HG03442 (cell line): ENCODE data around the gene AURKA.
"Not testable (repeated sequence)": the region's sequence is repeated elsewhere in the genome, so short reads cannot be mapped to it uniquely, and the experiment has no call there.

Experiments used
- ATAC-seq: cut with Tn5 transposase; IDR thresholded peaks from one replicate; pipeline ENCODE4 v1.9.1; 2021; ENCODE audit warnings: mild to moderate bottlenecking, moderate library complexity; ENCODE audit not compliant: unreplicated experiment

The AURKA gene

DNA sequence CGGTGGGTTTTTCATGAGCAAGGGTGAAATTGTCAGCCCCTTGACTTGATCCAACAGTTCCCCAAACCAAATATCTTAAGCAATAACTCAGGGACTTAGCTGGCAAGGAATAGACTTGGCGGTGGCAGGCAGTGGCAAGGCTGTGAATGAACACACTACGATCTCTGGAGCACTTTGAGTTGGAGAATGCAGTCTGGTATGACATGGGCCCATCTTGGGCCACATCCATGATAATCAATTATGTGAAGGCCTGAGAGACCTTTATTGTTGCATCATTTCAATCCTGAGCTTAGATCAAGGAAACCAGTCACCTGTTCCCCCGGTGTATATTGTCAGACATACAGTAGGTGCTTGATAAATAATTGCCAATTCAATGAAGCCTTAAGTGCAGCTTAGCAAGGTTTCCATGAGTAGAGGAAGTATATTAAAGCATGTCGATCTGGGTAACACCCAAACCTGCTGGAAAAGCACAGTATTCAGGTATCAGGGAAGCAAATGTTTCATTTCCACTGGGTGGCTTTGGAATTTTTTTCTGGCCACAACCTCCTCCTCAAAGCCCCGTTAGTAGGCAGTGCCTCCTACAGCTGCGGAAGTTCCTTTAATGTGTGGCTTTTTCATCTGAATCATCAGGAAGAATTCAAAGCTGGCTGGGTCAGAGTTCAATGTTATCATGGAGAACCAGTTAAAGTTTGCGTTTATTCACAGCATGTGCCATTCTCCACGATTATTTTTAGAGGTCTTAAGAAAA, 30.2 kb upstream of the AURKA start:
- ATAC-seq, result no peak

- no peak for ATAC-seq
Measured at GRCh38 chr20:56420940-56421688, 29.1 kb upstream of the AURKA start.

- no peak for ATAC-seq
Measured at GRCh38 chr20:56420028-56420427, 28.0 kb upstream of the AURKA start.

DNA sequence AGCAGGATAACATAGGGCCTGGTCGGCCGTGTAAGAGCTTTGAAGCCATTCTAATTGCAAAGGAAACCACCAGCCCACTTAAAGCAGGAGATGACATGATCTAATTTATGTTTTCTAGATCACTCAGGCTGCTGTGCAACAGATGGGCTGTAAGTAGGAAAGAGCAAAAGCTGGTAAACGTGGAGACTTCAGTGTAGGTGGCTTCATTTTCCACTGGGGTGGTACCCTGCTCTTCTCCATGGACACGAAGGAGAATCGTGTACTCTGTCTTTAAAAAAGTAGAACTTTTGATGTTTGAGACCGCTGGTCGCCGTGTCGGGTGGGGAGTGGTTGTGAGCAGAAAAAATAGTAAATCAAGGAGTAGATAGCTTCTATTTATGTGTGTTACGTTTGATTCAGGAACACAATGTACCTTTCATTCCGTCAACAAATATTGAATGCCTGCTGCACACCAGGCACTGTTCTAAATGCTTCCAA, 26.4 kb upstream of the AURKA start:
- ATAC-seq, result no peak

DNA sequence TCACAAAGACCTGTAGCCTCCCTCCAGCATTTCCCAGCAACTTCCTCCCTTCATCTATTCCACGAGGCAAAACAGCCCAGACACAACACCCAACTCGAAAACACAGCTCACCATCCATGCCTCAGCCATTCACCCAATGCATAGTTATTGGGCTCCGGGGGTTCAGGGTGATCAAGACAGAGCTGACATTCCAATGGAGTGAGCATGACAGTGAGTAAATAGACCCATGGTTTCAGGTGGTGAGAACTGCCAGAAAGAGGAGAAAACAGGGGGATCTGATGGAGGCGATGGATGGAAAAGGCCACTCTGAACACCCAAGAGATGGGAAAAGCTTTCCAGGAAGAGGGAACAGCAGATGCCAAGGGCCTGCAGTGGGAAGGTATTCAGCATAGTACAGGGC, 25.9 kb upstream of the AURKA start:
- ATAC-seq, result no peak

GRCh38 chr20:56417402-56417801, 25.4 kb upstream of the AURKA start:
- no peak for ATAC-seq

- no peak for ATAC-seq
Measured at GRCh38 chr20:56414842-56415765, 23.1 kb upstream of the AURKA start.

DNA sequence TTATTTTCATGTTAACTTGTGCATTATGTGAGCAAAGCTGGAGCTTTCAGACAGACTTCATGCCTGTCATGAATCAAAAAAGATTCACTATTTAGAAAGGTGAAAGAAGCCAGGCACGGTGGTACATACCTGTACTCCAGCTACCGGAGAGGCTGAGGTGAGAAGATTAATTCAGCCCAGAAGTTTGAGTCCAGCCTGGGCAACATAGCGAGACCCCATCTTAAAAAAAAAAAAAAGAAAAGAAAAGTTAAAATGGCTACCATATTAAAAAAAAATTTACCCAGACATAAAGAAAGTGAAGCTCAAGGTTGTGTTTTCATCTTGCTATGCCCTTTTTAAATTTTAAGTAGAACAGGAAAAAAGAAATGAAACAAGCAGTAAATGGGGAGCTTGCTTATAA, 20.9 kb upstream of the AURKA start:
- no peak for ATAC-seq

DNA sequence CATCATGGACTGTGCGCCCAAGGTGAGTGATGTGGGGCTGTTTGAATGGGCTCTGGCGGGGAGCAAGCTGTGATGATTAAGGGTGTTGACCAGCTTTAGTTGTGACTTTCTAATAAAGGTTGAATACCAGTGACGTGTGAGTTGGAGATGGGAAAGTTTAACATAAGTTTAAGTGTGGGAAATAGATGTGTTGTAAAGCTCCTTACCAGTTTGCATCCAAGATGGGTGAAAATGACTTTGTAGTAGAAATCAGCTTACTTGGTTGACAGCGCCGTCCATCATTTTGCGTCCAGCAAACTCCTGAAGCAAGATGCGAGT, 20.4 kb upstream of the AURKA start:
- ATAC-seq, result no peak

DNA sequence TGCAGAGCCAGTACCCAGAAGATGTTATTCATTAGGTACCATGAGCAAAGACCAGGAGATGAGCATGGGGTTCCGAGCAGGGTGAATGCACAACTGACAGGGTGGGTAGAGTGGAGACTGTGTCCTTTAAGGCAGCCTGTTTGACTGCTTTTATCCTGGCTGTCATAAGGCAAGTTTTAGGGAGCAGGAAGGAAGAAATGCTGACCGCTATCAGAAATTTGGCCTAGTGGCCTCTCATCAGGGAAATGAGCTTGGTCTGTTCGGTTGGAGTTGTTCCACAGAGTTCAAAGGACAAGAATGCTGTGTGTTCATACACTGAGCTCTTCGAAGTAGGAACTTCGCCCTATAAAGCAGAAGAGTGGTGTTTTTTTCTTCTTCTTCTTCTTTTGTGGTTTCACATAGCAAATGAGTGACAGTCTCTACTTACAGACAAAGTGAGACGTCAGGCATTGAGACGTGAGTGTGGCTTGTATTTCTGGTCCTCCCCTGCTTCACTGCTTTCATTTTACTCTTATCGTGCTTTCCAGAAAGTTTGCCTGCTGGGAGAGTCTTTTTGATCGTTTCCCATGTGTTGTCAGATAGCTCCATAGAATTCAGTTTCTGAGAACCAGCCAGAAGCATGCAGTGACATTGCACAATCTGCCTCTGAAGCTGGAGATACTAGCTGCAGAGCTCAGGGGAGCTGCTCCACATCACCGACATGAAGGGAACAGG, 19.9 kb upstream of the AURKA start, which contains the start of gene CASS4:
Gene CASS4 (plus strand): TSS at position 502 of the 714 bp plus-strand sequence. CDS start 199 bp downstream, at position 701.
- ATAC-seq, result peak; percentile 38

GRCh38 chr20:56411287-56411686, 19.3 kb upstream of the AURKA start:
- not testable (repeated sequence) for ATAC-seq

DNA sequence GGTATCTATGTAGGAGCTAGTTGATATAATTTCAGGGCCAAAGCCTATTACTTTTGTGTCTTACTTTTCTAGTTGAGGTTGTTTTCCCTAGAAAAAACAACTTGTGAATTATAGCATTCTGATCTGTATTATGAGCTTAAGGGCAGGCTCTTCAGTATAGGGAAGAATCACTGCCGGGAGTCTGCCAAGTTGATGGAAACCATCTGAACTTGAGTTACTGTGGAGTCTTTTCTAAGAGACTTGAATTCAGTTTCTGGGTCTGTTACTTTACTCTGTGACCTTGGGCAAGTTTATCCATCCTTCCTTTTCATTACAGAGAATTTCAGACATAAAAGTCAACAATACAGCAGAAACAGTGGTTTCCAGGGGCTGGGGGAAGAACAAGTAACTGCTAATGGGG, 17.9 kb upstream of the AURKA start:
- ATAC-seq, result no peak

- no peak for ATAC-seq
Measured at GRCh38 chr20:56409521-56409920, 17.5 kb upstream of the AURKA start.

- ATAC-seq, result no peak
Measured at GRCh38 chr20:56406910-56407309, 14.9 kb upstream of the AURKA start.

- ATAC-seq, result not testable (repeated sequence)
Measured at GRCh38 chr20:56405356-56405755, 13.3 kb upstream of the AURKA start.

DNA sequence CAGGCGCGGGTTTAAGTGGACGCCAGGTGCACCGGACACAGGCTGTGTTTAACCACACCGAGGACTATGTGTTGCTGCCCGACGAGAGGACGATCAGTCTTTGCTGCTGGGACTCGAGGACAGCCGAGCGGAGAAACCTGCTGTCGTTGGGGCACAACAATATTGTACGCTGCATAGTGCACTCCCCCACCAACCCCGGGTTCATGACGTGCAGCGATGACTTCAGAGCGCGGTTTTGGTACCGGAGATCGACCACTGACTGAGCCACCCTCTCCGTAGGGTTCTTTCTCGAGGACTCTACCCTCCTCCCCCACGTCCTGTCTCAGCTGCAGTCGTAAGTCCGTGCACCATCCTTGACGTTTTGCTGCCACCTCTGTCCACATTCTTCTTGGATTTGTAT, 11.4 kb upstream of the AURKA start:
- no peak for ATAC-seq

DNA sequence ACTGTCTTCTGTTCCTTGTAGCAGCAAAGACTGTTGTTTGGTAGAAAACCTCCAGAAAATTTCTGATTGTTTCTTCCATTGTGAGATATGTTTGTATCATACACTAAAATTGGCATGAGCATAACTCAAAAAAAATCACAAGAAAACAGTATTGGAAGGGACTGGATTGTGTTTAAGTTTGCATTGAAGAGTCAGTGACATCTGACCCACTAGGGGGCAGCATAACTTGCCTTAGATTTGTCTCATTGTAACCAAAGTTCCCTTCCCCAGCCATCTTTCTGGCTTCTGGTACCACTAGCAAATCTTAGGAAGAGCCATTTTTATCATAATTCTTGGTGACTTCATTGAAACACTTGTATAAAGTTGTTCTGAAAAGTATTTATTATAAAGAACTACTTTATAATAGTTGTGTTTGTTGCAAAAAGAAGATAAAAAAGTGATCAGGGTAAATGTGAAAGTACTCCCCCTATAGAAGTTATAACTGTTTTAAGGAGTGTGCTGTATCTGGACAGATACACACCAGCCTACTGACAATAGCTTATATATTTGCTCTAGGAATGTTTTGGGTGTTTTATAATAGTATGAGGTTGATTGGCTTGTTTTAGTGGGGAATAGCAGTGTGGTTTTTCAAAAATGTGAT, 8.1 kb upstream of the AURKA start:
- ATAC-seq, result peak; percentile 46

DNA sequence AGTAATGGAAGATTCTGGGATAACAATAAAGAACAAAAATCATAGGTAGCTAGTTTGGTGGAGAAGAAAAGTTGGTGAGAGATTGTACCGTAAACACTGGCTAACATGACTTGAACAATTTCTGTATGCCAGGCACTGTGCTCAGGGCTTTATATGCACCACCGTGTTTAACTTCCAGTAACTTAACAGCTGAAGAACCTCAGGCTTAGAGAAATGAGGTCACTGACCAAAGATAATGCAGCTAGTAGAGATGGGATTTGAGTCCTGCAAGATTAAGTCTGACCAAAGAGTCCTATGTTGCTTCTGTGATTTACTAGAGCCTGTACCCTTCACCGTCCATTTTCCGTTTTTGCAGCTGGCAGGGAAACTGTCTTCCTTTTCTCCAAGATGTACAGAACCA, 3.2 kb upstream of the AURKA start:
- ATAC-seq, result no peak

DNA sequence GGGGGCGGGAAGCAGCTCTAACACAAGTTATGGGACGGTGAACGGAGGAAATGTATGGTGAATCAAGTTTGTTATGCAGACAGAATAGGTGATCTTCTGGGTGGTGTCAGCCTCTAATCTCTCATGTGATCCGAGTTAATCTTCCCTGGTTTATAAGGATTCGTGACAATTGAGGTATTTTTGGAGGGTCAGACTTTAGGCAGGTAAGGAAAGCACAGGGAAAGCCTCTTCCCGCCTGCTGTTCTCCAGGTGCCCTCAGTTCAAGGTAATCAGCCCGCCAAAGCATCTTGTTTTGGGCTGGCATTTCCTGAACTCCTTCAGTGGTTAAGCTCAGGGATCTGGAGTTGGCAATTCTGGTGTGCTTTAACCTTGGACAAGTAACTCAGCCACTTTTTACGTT, 1.6 kb upstream of the AURKA start:
- ATAC-seq, result no peak

- no peak for ATAC-seq
Measured at GRCh38 chr20:56392881-56393482, 967 bp upstream of the AURKA start.
